Nephron progenitor cell (in vitro differentiated cells): ENCODE results near the gene TEN1.

ENCODE experiments used
- DNase-seq: peaks from one replicate; pipeline ENCODE4 v3.0.0; 2021
- H3K27ac Mint-ChIP-seq: 2 replicates; pipeline ENCODE4 v1.8.0; 2021; ENCODE audit warnings: mild to moderate bottlenecking, moderate library complexity, mixed read lengths
- H3K27me3 Mint-ChIP-seq: 2 replicates; pipeline ENCODE4 v1.8.0; 2021; ENCODE audit warnings: mild to moderate bottlenecking, low read depth, mixed read lengths; ENCODE audit not compliant: poor library complexity
- H3K36me3 Mint-ChIP-seq: 2 replicates; pipeline ENCODE4 v1.8.0; 2021; ENCODE audit warnings: low read depth, mixed read lengths
- H3K4me1 Mint-ChIP-seq: 2 replicates; pipeline ENCODE4 v1.8.0; 2021; ENCODE audit warnings: mixed read lengths
- H3K4me3 Mint-ChIP-seq: 2 replicates; pipeline ENCODE4 v1.8.0; 2021; ENCODE audit warnings: mild to moderate bottlenecking, moderate library complexity, mixed read lengths
- H3K9me3 Mint-ChIP-seq: 2 replicates; pipeline ENCODE4 v1.8.0; 2021; ENCODE audit warnings: mild to moderate bottlenecking, moderate library complexity, mixed read lengths
- CTCF ChIP-seq: fragments of 200-600 bp; sonication (generic); IDR thresholded peaks from 2 replicates; pipeline ENCODE4 v1.5.0; 2021; ENCODE audit warnings: antibody characterized with exemption

Gene TEN1

DNA sequence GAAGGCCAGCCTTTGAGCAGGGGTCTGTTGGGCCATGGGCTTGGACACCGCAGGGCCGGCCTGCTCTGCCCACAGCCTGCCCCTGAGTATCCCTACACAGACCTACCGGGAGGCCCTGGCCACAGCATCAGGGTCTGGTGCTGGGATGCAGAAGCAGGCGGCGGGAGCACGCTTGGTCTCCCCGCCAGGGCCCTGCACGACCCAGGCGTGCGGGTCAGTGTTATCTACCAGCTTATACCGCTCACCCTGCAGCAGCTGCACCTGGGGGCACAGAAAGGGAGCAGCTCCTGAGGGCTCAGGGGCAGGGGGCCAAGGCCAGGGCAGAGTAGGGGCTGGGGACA, 39.3 kb downstream of the TEN1 start:
- no peak overlapping the region for H3K4me3 Mint-ChIP-seq
- peaks cover 31% of the 10 kb centered on the region for H3K4me1 Mint-ChIP-seq
- H3K27ac Mint-ChIP-seq: no peak overlapping the region
- H3K27me3 Mint-ChIP-seq: peaks cover 27% of the 10 kb centered on the region
- DNase-seq: no peak
- TF ChIP-seq CTCF: no peak
- H3K36me3 Mint-ChIP-seq: no peaks in the 10 kb centered on the region
- no peaks in the 10 kb centered on the region for H3K9me3 Mint-ChIP-seq

GRCh38 chr17:76018801-76019200, 39.8 kb downstream of the TEN1 start:
- Mint-ChIP-seq H3K9me3 (no peaks in the 10 kb centered on the region), H3K27ac (no peak overlapping the region), H3K27me3 (peaks cover 25% of the 10 kb centered on the region), H3K4me3 (no peak overlapping the region), H3K4me1 (peaks cover 26% of the 10 kb centered on the region), H3K36me3 (no peaks in the 10 kb centered on the region)
- TF ChIP-seq CTCF: no peak
- DNase-seq: no peak

DNA sequence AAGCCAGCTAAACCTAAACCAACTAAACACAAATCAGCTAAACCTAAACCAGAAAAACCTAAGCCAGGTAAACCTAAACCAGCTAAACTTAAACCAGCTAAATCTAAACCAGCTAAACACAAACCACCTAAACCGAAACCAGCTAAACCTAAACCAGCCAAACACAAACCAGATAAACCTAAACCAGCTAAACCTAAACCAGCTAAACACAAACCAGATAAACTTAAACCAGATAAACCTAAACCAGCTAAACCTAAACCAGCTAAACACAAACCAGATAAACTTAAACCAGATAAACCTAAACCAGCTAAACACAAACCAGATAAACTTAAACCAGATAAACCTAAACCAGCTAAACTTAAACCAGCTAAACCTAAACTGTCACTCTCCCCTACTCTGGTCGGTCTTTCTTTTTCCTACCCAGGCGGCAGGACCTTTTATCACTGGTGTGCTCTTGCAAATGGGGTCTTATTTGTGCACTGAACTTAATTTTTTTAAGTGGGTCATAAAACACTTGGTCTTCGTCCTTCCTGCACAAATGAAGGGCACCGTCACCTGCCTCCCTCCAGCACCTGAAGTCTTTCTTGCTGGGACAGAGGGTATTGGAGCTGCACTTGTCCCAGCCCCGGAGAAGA, 40.9 kb downstream of the TEN1 start:
- Mint-ChIP-seq H3K27me3 (peaks cover 25% of the 10 kb centered on the region), H3K4me3 (no peak overlapping the region), H3K27ac (no peak overlapping the region), H3K9me3 (no peaks in the 10 kb centered on the region), H3K36me3 (no peaks in the 10 kb centered on the region), H3K4me1 (peaks cover 27% of the 10 kb centered on the region)
- no peak for DNase-seq
- no peak for TF ChIP-seq CTCF

- no peaks in the 10 kb centered on the region for H3K36me3 Mint-ChIP-seq
These were observed 43.2 kb downstream of the TEN1 start for GRCh38 chr17:76022285-76022684.

GRCh38 chr17:76022973-76023899, 44.2 kb downstream of the TEN1 start:
- DNase-seq: no peak
- H3K4me1 Mint-ChIP-seq: peaks cover 42% of the 10 kb centered on the region
- no peak overlapping the region for H3K4me3 Mint-ChIP-seq
- H3K27ac Mint-ChIP-seq: peak overlapping the region; percentile 46
- no peaks in the 10 kb centered on the region for H3K36me3 Mint-ChIP-seq
- no peaks in the 10 kb centered on the region for H3K9me3 Mint-ChIP-seq
- TF ChIP-seq CTCF: no peak
- H3K27me3 Mint-ChIP-seq: peaks cover 15% of the 10 kb centered on the region

More at GRCh38 chr17:76022285-76022684, 43.2 kb downstream of the TEN1 start:
- no peak for DNase-seq
- Mint-ChIP-seq H3K4me3 (no peak overlapping the region), H3K27ac (no peak overlapping the region), H3K9me3 (no peaks in the 10 kb centered on the region), H3K4me1 (peaks cover 35% of the 10 kb centered on the region), H3K27me3 (peaks cover 18% of the 10 kb centered on the region)
- TF ChIP-seq CTCF: no peak
